ENCODE data around the gene MRPL4.

DNA sequence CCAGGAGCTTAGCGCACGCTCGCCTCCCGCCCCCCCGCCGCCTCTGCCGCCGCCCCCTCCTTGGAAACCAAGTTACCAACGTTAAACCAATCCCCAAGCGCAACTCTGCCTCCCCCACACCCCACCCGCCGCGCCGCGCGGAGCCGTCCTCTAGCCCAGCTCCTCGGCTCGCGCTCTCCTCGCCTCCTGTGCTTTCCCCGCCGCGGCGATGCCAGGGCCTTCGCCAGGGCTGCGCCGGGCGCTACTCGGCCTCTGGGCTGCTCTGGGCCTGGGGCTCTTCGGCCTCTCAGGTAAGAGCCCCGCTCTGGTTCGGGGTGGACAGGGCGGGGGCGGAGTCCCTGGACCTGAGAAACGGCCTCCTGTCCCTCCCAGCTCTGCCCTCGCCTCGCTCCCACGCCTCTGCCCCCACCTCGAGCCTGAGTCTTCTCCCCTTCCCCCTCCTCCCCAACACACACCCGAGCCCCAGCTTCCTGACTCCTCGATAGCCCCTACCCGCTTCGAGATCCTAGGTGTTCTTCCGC is 37.9 kb downstream of the MRPL4 start, which contains the start of gene ICAM5:
- TF ChIP-seq, protein P1, sequence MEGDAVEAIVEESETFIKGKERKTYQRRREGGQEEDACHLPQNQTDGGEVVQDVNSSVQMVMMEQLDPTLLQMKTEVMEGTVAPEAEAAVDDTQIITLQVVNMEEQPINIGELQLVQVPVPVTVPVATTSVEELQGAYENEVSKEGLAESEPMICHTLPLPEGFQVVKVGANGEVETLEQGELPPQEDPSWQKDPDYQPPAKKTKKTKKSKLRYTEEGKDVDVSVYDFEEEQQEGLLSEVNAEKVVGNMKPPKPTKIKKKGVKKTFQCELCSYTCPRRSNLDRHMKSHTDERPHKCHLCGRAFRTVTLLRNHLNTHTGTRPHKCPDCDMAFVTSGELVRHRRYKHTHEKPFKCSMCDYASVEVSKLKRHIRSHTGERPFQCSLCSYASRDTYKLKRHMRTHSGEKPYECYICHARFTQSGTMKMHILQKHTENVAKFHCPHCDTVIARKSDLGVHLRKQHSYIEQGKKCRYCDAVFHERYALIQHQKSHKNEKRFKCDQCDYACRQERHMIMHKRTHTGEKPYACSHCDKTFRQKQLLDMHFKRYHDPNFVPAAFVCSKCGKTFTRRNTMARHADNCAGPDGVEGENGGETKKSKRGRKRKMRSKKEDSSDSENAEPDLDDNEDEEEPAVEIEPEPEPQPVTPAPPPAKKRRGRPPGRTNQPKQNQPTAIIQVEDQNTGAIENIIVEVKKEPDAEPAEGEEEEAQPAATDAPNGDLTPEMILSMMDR (IDR thresholded peaks at IDR 0.05), result no peak
- TF ChIP-seq, protein P2, sequence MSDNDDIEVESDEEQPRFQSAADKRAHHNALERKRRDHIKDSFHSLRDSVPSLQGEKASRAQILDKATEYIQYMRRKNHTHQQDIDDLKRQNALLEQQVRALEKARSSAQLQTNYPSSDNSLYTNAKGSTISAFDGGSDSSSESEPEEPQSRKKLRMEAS (CRISPR knock-in tag; IDR thresholded peaks at IDR 0.05), result no peak
- TF ChIP-seq, protein P3, sequence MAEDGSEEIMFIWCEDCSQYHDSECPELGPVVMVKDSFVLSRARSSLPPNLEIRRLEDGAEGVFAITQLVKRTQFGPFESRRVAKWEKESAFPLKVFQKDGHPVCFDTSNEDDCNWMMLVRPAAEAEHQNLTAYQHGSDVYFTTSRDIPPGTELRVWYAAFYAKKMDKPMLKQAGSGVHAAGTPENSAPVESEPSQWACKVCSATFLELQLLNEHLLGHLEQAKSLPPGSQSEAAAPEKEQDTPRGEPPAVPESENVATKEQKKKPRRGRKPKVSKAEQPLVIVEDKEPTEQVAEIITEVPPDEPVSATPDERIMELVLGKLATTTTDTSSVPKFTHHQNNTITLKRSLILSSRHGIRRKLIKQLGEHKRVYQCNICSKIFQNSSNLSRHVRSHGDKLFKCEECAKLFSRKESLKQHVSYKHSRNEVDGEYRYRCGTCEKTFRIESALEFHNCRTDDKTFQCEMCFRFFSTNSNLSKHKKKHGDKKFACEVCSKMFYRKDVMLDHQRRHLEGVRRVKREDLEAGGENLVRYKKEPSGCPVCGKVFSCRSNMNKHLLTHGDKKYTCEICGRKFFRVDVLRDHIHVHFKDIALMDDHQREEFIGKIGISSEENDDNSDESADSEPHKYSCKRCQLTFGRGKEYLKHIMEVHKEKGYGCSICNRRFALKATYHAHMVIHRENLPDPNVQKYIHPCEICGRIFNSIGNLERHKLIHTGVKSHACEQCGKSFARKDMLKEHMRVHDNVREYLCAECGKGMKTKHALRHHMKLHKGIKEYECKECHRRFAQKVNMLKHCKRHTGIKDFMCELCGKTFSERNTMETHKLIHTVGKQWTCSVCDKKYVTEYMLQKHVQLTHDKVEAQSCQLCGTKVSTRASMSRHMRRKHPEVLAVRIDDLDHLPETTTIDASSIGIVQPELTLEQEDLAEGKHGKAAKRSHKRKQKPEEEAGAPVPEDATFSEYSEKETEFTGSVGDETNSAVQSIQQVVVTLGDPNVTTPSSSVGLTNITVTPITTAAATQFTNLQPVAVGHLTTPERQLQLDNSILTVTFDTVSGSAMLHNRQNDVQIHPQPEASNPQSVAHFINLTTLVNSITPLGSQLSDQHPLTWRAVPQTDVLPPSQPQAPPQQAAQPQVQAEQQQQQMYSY (CRISPR knock-in tag; IDR thresholded peaks at IDR 0.05), result no peak
- no peak for TF ChIP-seq NR2C2 (CRISPR knock-in tag; IDR thresholded peaks at IDR 0.05)
- TF ChIP-seq, protein P4, sequence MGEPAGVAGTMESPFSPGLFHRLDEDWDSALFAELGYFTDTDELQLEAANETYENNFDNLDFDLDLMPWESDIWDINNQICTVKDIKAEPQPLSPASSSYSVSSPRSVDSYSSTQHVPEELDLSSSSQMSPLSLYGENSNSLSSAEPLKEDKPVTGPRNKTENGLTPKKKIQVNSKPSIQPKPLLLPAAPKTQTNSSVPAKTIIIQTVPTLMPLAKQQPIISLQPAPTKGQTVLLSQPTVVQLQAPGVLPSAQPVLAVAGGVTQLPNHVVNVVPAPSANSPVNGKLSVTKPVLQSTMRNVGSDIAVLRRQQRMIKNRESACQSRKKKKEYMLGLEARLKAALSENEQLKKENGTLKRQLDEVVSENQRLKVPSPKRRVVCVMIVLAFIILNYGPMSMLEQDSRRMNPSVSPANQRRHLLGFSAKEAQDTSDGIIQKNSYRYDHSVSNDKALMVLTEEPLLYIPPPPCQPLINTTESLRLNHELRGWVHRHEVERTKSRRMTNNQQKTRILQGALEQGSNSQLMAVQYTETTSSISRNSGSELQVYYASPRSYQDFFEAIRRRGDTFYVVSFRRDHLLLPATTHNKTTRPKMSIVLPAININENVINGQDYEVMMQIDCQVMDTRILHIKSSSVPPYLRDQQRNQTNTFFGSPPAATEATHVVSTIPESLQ (CRISPR knock-in tag; IDR thresholded peaks at IDR 0.05), result no peak
- no peak for TF ChIP-seq TEAD4 (CRISPR knock-in tag; IDR thresholded peaks at IDR 0.05)
- TF ChIP-seq ESRRA (CRISPR knock-in tag; IDR thresholded peaks at IDR 0.05; ENCODE audit: borderline replicate concordance), result no peak
- TF ChIP-seq RELA (CRISPR knock-in tag; IDR thresholded peaks at IDR 0.05; ENCODE audit: borderline replicate concordance), result no peak
- no peak for TF ChIP-seq ZNF219 (CRISPR knock-in tag; IDR thresholded peaks at IDR 0.05; ENCODE audit: borderline replicate concordance)
- TF ChIP-seq, protein P5, sequence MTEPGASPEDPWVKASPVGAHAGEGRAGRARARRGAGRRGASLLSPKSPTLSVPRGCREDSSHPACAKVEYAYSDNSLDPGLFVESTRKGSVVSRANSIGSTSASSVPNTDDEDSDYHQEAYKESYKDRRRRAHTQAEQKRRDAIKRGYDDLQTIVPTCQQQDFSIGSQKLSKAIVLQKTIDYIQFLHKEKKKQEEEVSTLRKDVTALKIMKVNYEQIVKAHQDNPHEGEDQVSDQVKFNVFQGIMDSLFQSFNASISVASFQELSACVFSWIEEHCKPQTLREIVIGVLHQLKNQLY (CRISPR knock-in tag; IDR thresholded peaks at IDR 0.05), result no peak
- TF ChIP-seq, protein P6, sequence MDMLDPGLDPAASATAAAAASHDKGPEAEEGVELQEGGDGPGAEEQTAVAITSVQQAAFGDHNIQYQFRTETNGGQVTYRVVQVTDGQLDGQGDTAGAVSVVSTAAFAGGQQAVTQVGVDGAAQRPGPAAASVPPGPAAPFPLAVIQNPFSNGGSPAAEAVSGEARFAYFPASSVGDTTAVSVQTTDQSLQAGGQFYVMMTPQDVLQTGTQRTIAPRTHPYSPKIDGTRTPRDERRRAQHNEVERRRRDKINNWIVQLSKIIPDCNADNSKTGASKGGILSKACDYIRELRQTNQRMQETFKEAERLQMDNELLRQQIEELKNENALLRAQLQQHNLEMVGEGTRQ (CRISPR knock-in tag; IDR thresholded peaks at IDR 0.05), result no peak
- TF ChIP-seq NR1H2 (CRISPR knock-in tag; IDR thresholded peaks at IDR 0.05), result no peak

Data from WTC11 (cell line).